Activated CD8-positive, alpha-beta T cell treated with anti-CD3 and anti-CD28 coated beads, Interleukin-2, amount 10 ng/mL, durations not matched to agents 7 days and 5 days (primary cell): Measurements from ENCODE around the gene FMN2. TPM values are rescaled to one million over a fixed set of nuclear protein-coding genes. Genes with fewer than 3 reads are reported as not detected.

ENCODE experiments used
- ATAC-seq: fragments of 150-1000 bp; cut with Tn5 transposase; one replicate; pipeline ENCODE4 v1.10.0; 2021; ENCODE audit warnings: moderate library complexity
- CTCF ChIA-PET: fragments of 350-600 bp; sonication (Branson Sonifier 250); formaldehyde crosslinking; loops from one replicate; lab custom pipeline; 2021; ENCODE audit warnings: antibody characterized with exemption; lab: Charles Lee
- POLR2A ChIA-PET: fragments of 350-600 bp; sonication (Branson Sonifier 250); formaldehyde crosslinking; loops from one replicate; lab custom pipeline; 2021; ENCODE audit warnings: antibody characterized with exemption; lab: Charles Lee
- DNase-seq: peaks from one replicate; pipeline ENCODE4 v3.0.0-alpha.2; 2020
- H3K27ac Mint-ChIP-seq: one replicate; pipeline ENCODE4 v1.8.0; 2021; ENCODE audit warnings: mild to moderate bottlenecking, mixed read lengths
- H3K27me3 Mint-ChIP-seq: one replicate; pipeline ENCODE4 v1.8.0; 2021; ENCODE audit warnings: low read depth, mixed read lengths
- H3K36me3 Mint-ChIP-seq: one replicate; pipeline ENCODE4 v1.8.0; 2021; ENCODE audit warnings: low read depth, mixed read lengths
- H3K4me1 Mint-ChIP-seq: one replicate; pipeline ENCODE4 v1.8.0; 2021; ENCODE audit warnings: low read depth, mixed read lengths
- H3K4me3 Mint-ChIP-seq: one replicate; pipeline ENCODE4 v1.8.0; 2021; ENCODE audit warnings: mild to moderate bottlenecking, mixed read lengths
- H3K9me3 Mint-ChIP-seq: one replicate; pipeline ENCODE4 v1.8.0; 2022; ENCODE audit warnings: mixed read lengths; ENCODE audit not compliant: insufficient read depth
- total RNA-seq, 2 experiments: library from RNA; stranded (reverse); gene quantifications; one replicate each; pipeline ENCODE4 v1.2.3, GENCODE V29; 2021

Gene FMN2
- total RNA-seq, 2 experiments from 2014 or later = not detected

GRCh38 chr1:240343045-240343444 lies 251.4 kb downstream of the FMN2 start:
- H3K36me3 Mint-ChIP-seq = no peaks in the 10 kb centered on the region
- no peaks in the 10 kb centered on the region for H3K27me3 Mint-ChIP-seq
- no peak overlapping the region for H3K27ac Mint-ChIP-seq
- no peak for ATAC-seq
- CTCF ChIA-PET = no interaction called here
- H3K9me3 Mint-ChIP-seq = no peaks in the 10 kb centered on the region
- no peak overlapping the region for H3K4me3 Mint-ChIP-seq
- H3K4me1 Mint-ChIP-seq = no peaks in the 10 kb centered on the region
- DNase-seq = no peak
- POLR2A ChIA-PET = no interaction called here

GRCh38 chr1:240343966-240344365 lies 252.3 kb downstream of the FMN2 start:
- no peaks in the 10 kb centered on the region for H3K36me3 Mint-ChIP-seq
- POLR2A ChIA-PET = no interaction called here
- DNase-seq = no peak
- H3K9me3 Mint-ChIP-seq = no peaks in the 10 kb centered on the region
- no peak overlapping the region for H3K27ac Mint-ChIP-seq
- H3K27me3 Mint-ChIP-seq = no peaks in the 10 kb centered on the region
- ATAC-seq = no peak
- CTCF ChIA-PET = no interaction called here
- H3K4me3 Mint-ChIP-seq = no peak overlapping the region
- no peaks in the 10 kb centered on the region for H3K4me1 Mint-ChIP-seq

DNA sequence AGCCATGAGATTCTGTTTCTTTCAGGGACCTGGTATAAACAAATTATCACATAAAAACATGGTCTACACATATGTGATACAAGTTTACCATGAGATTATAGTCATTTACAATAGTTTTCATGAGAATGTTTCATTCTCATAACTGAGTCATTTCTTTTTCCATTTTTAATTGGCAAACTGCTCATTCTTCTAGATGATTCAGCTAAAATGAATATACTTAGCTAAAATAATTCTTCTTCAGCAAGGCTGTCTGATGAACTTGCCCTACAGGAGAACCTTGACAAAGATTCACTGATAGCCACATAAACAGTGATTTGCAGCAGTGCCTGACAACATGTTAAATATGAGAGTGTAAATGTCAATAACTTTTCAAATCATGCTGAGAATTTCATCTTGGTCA lies 253.2 kb downstream of the FMN2 start:
- Mint-ChIP-seq H3K4me3 (no peak overlapping the region), H3K27me3 (no peaks in the 10 kb centered on the region), H3K9me3 (no peaks in the 10 kb centered on the region), H3K27ac (no peak overlapping the region), H3K36me3 (no peaks in the 10 kb centered on the region), H3K4me1 (no peaks in the 10 kb centered on the region)
- POLR2A ChIA-PET = no interaction called here
- CTCF ChIA-PET = no interaction called here
- no peak for DNase-seq
- ATAC-seq = no peak

GRCh38 chr1:240349695-240350094 lies 258.0 kb downstream of the FMN2 start:
- H3K27me3 Mint-ChIP-seq = no peaks in the 10 kb centered on the region
- DNase-seq (no peak), ATAC-seq (no peak)
- ChIA-PET POLR2A (no interaction called here), CTCF (no interaction called here)
- H3K27ac Mint-ChIP-seq = no peak overlapping the region
- no peaks in the 10 kb centered on the region for H3K9me3 Mint-ChIP-seq
- no peak overlapping the region for H3K4me3 Mint-ChIP-seq
- H3K36me3 Mint-ChIP-seq = no peaks in the 10 kb centered on the region
- no peaks in the 10 kb centered on the region for H3K4me1 Mint-ChIP-seq

DNA sequence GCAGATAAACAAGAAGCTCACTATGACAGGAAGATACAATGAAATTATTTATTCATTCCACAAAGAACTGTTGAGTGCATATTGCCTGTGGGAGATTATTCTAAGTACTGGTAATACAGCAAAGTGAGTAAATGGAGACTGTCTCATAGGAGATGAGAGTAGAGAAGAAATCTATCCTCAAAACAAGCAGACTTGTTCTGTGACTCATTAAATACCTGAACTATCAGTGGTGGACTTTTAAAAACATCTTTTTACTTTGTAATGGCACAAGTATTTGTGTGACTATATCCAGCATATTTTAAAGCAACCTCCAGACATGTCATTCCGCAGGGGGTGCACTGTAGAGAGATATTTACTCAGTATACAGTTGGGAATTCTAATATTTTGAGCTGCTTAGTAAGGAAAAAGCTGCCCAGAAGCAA lies 259.2 kb downstream of the FMN2 start:
- DNase-seq (no peak), ATAC-seq (no peak)
- CTCF ChIA-PET = no interaction called here
- Mint-ChIP-seq H3K9me3 (no peaks in the 10 kb centered on the region), H3K4me3 (no peak overlapping the region), H3K27ac (no peak overlapping the region), H3K4me1 (no peaks in the 10 kb centered on the region), H3K27me3 (no peaks in the 10 kb centered on the region), H3K36me3 (no peaks in the 10 kb centered on the region)
- POLR2A ChIA-PET = no interaction called here

DNA sequence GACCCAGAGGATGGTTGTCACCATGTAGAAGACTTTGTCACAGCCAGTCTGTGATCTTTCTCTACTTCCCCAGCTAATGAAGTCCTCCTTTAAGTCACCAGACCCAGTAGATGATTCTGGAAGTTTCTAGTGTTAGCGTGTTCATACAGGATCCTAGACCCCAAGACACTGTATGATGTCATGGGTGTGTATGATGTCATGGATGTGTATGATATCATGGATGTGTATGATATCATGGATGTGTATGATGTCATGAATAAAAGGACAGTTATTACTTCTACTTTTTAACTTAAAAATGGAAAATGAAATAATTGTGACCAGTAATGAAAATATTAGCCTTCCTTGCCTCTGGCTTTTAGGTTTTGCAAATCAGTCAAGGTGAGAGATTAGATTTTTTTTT lies 260.0 kb downstream of the FMN2 start:
- ATAC-seq = no peak
- Mint-ChIP-seq H3K4me1 (no peaks in the 10 kb centered on the region), H3K27me3 (no peaks in the 10 kb centered on the region), H3K36me3 (no peaks in the 10 kb centered on the region), H3K27ac (no peak overlapping the region), H3K4me3 (no peak overlapping the region), H3K9me3 (no peaks in the 10 kb centered on the region)
- ChIA-PET POLR2A (no interaction called here), CTCF (no interaction called here)
- no peak for DNase-seq

DNA sequence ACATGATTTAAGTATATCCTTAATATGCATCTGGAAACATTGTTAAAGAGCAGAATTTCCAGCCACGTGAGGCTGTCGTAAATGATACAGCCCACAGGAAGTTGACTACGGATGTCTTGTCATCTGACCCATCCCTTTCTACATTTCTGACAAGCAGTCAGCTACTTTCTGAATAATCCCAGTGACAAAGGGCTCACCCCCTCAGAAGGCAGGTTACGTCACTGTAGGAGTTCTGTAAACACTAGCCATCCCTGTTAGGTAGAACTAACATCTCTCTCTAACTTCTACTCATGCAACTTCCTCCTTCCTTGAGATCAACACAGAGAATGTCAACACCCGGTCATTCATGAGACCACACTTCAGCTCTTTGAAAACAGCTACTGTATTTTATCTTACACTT lies 261.1 kb downstream of the FMN2 start:
- H3K4me3 Mint-ChIP-seq = no peak overlapping the region
- CTCF ChIA-PET = no interaction called here

DNA sequence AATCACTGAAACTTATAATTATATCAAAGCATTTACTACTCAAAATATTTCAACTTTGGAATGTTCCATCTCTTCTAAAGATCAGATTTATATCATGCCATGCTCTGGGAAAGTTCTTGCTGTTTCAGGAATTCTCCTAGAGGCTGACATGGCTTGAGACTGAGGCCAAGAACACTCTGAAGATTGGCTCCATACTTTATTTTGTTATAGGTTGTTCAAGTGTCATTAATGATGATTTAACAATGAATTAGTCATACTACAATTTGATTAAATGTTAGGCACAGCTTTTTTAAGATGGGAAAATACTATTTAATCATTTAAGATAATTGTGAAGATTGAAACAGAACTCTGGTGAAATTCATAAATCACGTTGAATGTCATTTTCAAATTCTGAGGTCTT lies 264.9 kb downstream of the FMN2 start:
- DNase-seq (no peak), ATAC-seq (no peak)
- no peaks in the 10 kb centered on the region for H3K4me1 Mint-ChIP-seq
- H3K27me3 Mint-ChIP-seq = no peaks in the 10 kb centered on the region
- H3K27ac Mint-ChIP-seq = no peak overlapping the region
- H3K36me3 Mint-ChIP-seq = no peaks in the 10 kb centered on the region
- ChIA-PET CTCF (no interaction called here), POLR2A (no interaction called here)
- H3K4me3 Mint-ChIP-seq = no peak overlapping the region
- no peaks in the 10 kb centered on the region for H3K9me3 Mint-ChIP-seq

More for the DNA sequence above, 261.1 kb downstream of the FMN2 start:
- H3K9me3 Mint-ChIP-seq = no peaks in the 10 kb centered on the region
- POLR2A ChIA-PET = no interaction called here
- no peak overlapping the region for H3K27ac Mint-ChIP-seq
- H3K36me3 Mint-ChIP-seq = no peaks in the 10 kb centered on the region
- H3K27me3 Mint-ChIP-seq = no peaks in the 10 kb centered on the region
- H3K4me1 Mint-ChIP-seq = no peaks in the 10 kb centered on the region
- DNase-seq (no peak), ATAC-seq (no peak)

DNA sequence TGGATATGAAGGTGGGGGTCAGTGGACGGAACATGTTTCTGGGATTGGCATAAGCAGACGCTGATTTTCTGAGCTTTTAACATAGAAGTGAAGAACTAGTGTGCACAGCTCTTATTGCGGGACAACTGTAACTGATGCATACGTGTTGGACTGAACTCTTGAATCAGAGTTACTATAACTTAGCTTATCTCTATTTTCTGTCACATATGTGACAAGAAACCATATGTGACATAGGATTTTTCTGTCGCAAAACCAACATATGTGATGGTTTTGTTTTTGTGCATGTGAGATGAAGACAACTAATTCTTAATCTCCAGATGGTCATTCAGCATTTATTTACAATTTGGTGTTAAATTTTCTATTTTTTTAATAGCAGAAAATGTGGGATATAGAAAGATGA lies 270.4 kb downstream of the FMN2 start:
- ChIA-PET CTCF (no interaction called here), POLR2A (no interaction called here)
- ATAC-seq = no peak
- Mint-ChIP-seq H3K4me1 (no peaks in the 10 kb centered on the region), H3K9me3 (no peaks in the 10 kb centered on the region), H3K27me3 (no peaks in the 10 kb centered on the region), H3K27ac (no peak overlapping the region), H3K36me3 (no peaks in the 10 kb centered on the region), H3K4me3 (no peak overlapping the region)
- no peak for DNase-seq

DNA sequence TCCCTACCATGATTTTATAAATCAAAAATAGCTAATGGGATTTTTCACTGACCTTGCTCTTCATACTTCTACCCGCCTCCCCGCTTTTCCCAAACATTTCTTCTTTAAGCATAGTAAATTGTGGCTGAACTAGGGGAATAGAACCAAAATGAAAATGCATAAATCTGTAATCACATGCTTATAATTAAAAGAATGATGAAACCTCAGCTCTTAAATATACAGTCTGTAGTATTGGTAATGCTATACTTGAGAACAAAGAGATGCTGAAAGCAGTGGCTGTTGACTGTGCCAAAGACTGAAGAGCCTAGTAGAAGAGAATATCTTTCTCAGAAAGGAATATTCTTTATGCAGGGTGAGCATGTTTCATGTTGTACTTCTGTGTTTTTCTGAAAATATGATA lies 271.1 kb downstream of the FMN2 start:
- Mint-ChIP-seq H3K27ac (no peak overlapping the region), H3K9me3 (no peaks in the 10 kb centered on the region), H3K4me3 (no peak overlapping the region), H3K36me3 (no peaks in the 10 kb centered on the region), H3K4me1 (no peaks in the 10 kb centered on the region), H3K27me3 (no peaks in the 10 kb centered on the region)
- ChIA-PET CTCF (no interaction called here), POLR2A (no interaction called here)
- ATAC-seq (no peak), DNase-seq (no peak)

DNA sequence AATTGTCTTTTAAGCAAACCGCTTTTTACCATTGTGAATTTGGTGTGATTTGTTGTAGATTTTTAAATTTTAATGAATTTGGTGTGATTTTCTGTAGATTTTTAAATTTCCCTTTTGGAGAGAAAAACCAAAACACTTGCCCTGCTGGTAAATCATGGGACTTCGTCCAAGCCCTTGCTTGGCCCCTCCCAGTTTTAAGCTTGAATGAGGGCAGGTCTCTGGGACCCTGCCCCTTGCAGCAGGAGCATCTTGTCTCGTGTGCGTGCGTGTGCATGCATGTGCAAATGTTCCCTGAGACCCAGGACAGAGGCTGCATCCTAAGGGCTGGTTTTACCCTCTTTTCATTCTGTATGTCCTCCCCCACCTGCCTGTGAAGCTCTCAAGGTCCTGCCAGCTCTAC lies 271.6 kb downstream of the FMN2 start:
- no peaks in the 10 kb centered on the region for H3K27me3 Mint-ChIP-seq
- H3K4me1 Mint-ChIP-seq = no peaks in the 10 kb centered on the region
- CTCF ChIA-PET = no interaction called here
- ATAC-seq (no peak), DNase-seq (no peak)
- H3K27ac Mint-ChIP-seq = no peak overlapping the region
- POLR2A ChIA-PET = no interaction called here
- H3K4me3 Mint-ChIP-seq = no peak overlapping the region
- no peaks in the 10 kb centered on the region for H3K9me3 Mint-ChIP-seq
- no peaks in the 10 kb centered on the region for H3K36me3 Mint-ChIP-seq

GRCh38 chr1:240363914-240364313 lies 272.2 kb downstream of the FMN2 start:
- ATAC-seq (no peak), DNase-seq (no peak)
- H3K4me3 Mint-ChIP-seq = no peak overlapping the region
- no peaks in the 10 kb centered on the region for H3K36me3 Mint-ChIP-seq
- H3K27ac Mint-ChIP-seq = no peak overlapping the region
- no peaks in the 10 kb centered on the region for H3K27me3 Mint-ChIP-seq
- CTCF ChIA-PET = no interaction called here
- POLR2A ChIA-PET = no interaction called here
- no peaks in the 10 kb centered on the region for H3K4me1 Mint-ChIP-seq
- H3K9me3 Mint-ChIP-seq = no peaks in the 10 kb centered on the region

GRCh38 chr1:240366636-240367035 lies 275.0 kb downstream of the FMN2 start:
- DNase-seq (no peak), ATAC-seq (no peak)
- Mint-ChIP-seq H3K4me1 (no peaks in the 10 kb centered on the region), H3K27me3 (no peaks in the 10 kb centered on the region), H3K9me3 (no peaks in the 10 kb centered on the region), H3K36me3 (no peaks in the 10 kb centered on the region), H3K27ac (no peak overlapping the region), H3K4me3 (no peak overlapping the region)
- POLR2A ChIA-PET = no interaction called here
- CTCF ChIA-PET = no interaction called here
